Hepatocyte (in vitro differentiated cells): ENCODE results near the gene CSRP1.
"Not testable (repeated sequence)": the region's sequence is repeated elsewhere in the genome, so short reads cannot be mapped to it uniquely, and the experiment has no call there.

ENCODE experiments used
- CTCF ChIP-seq: fragments of 200-600 bp; sonication (generic); IDR thresholded peaks from 2 replicates; pipeline ENCODE4 v1.5.1; 2016; ENCODE audit warnings: antibody characterized with exemption, mild to moderate bottlenecking; ENCODE audit not compliant: poor library complexity
- EZH2 ChIP-seq: fragments of 200-600 bp; sonication (generic); IDR thresholded peaks from 2 replicates; pipeline ENCODE4 v1.6.1; 2016; ENCODE audit warnings: antibody characterized with exemption, mild to moderate bottlenecking, borderline replicate concordance
- EZH2phosphoT487 ChIP-seq: fragments of 200-600 bp; sonication (generic); IDR thresholded peaks from one replicate; pipeline ENCODE4 v1.6.1; 2018; ENCODE audit warnings: antibody characterized with exemption, mild to moderate bottlenecking, low read depth, moderate library complexity; ENCODE audit not compliant: unreplicated experiment, severe bottlenecking

- TF ChIP-seq CTCF, EZH2phosphoT487, EZH2: not testable (repeated sequence)
Measured at GRCh38 chr1:201472321-201472720, 34.6 kb downstream of the CSRP1 start.
